HG03378 (cell line): ENCODE data around the gene MTSS2.

Source experiments
- ATAC-seq: cut with Tn5 transposase; IDR thresholded peaks from one replicate; pipeline ENCODE4 v1.9.1; 2021; ENCODE audit warnings: mild to moderate bottlenecking, moderate library complexity; ENCODE audit not compliant: unreplicated experiment

The MTSS2 gene

DNA sequence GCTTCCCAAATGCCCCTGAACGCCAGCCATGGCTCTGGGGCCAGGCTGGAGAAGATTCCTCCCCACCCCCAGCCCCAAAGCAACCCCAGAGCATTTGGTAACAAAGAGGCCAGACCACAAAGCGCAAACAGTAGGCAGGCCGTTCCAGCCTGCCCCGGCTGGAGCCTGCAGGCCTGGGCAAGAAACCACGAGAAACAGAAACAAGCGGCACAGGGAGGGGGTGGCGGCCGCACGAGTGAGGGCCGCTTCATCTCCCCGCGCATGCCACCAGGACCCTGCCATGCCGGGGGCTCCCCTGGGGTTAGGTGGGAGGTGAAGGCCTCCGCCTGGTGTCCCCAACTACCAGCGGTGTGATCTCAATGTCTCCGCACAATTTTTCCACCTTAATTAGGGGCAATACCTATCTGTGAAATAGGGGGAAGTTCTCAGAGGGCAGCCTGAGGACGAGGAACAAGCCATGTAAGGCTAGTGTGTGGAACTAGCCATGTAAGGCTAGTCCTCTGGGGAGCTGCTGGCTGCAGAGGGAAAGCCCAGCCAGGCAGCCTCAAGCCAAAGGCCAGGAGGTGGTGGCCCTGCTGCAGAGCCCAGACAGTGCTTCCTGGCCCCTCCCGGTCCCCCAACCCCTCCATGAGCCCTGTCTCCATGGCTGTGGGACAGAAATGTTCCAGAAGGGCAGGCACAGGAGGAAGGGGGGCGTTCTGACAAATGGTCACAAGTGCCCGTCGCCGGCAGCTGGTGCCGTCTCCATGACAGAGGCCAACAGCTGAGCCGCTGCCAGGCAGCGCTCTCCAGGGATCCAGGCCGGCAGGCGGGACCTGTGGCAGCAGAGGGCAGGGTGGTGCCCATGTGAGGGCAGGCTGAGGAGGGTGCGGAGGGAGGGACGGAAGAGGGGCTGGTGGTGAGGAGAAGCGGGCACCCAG lies 14.5 kb upstream of the MTSS2 start:
- no peak for ATAC-seq

- no peak for ATAC-seq
Observed at GRCh38 chr16:70699696-70700095, 13.8 kb upstream of the MTSS2 start.

- no peak for ATAC-seq
Observed at GRCh38 chr16:70698901-70699300, 13.0 kb upstream of the MTSS2 start.

DNA sequence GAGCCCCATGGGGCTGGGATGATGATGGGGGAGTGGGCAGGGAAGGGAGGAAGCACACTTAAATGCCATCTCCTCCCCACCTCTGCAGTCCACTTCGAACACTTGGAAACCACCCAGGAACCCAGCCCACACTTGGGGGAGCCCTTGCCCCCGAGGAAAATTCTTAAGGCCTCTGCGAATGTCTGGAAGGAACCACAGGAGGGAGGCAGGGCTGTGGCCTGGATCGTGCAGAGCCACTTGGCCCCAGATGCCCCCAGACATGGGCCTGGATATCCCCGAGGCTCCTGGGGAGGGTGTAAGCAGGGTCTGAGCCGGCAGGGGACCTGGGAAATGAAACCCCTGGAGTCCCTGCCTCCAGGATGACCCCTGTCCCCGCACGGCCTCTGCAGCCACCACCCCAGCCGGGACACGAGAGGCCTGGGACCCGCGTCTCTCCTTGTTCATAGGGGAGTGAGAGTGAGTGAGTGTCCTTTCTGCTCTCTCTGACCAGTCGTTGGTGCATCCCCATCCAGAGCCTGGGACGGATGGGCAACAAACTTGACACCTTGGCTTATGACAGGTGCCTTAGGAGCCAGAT lies 11.8 kb upstream of the MTSS2 start:
- no peak for ATAC-seq

- ATAC-seq: no peak
Observed at GRCh38 chr16:70696952-70697593, 11.2 kb upstream of the MTSS2 start.

DNA sequence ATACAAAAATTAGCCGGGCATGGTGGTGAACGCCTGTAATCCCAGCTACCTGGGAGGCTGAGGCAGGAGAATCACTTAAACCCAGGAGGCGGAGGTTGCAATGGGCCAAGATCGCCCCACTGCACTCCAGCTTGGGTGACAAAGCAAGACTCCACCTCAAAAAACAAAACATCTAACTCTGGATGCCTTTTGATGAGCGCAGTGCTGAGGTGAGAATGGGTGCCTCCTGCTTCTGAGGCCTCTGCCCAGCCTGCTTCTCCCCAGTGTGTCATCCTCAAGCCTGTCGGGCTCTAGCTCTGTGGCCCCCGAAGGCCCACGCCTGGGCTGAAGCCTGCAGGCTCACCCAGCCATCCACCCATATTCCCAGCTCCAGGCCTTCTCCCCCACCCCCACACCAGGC lies 10.5 kb upstream of the MTSS2 start:
- no peak for ATAC-seq

DNA sequence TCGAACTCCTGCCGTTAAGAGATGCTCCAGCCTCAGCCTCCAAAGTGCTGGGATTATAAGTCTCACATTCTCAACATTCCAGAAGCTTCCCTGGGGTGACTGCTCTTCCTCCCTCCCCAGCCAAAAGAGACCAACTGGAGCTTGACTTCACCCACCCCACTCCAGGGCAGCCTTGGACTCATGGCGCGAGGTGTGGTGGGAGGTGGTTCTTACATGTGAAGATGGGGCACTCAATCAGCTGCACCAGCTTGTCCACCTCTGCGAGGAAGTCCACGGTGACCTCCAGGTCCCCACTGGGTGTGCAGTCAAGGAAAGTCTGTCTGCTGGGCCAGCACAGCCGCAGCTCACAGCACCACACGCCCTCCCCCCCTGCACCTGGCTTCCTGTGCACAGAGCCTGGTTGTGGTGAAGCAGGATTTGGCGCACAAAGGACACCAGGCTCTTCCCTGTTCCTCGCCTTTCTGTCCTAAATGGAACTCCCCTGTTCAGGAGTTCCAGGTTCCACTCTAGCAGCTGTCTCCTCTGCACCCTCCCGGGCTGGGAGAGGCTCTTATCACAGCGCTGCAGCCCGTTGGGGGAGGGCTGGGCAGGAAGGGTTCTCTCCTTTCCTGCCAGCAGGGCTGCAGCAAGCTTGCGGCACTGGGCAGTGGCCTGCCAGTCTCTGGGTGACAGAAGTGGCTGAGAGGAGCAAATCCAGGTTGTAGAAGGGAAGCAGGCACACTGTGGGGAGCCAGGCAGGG lies 9.6 kb upstream of the MTSS2 start:
- no peak for ATAC-seq

- no peak for ATAC-seq
Observed at GRCh38 chr16:70694868-70695218, 9.0 kb upstream of the MTSS2 start.

DNA sequence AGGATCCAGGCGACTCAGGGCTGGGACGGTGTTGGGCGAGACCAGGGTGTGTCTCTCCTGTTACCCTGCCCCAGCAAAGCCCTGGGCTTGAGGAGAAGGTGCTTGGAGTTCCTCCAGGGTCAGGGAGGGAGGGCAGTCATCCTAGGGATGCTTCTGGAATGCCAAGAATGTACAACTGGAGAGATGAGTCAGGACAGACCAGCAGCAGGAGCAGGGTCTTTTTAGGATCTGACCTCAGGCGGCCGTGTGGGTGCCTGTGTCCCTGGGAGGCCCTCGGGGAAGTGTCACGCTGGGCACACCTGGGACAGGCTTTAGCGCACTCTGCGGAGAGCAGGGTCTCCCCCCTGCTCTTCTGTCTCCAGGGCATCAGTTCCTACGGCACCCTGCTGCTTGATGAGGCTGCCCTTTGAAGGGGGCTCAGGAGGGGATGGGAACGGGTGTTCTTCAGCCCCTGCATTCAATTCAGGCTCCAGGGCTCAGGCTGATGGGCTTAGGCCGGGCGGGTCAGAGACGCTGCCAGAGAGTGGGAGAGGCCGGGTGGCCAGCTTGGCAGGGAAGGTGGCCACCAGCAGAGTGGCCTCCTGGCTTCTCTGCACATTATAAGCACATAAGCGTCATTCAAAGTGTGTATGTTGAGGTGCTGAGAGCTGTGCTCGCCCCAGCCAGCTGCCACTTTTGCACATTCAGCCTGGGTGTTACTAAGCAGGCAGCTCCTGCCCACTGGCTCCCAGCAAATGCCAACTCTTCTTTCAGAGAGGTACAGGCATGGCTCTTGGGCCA lies 8.4 kb upstream of the MTSS2 start:
- no peak for ATAC-seq

DNA sequence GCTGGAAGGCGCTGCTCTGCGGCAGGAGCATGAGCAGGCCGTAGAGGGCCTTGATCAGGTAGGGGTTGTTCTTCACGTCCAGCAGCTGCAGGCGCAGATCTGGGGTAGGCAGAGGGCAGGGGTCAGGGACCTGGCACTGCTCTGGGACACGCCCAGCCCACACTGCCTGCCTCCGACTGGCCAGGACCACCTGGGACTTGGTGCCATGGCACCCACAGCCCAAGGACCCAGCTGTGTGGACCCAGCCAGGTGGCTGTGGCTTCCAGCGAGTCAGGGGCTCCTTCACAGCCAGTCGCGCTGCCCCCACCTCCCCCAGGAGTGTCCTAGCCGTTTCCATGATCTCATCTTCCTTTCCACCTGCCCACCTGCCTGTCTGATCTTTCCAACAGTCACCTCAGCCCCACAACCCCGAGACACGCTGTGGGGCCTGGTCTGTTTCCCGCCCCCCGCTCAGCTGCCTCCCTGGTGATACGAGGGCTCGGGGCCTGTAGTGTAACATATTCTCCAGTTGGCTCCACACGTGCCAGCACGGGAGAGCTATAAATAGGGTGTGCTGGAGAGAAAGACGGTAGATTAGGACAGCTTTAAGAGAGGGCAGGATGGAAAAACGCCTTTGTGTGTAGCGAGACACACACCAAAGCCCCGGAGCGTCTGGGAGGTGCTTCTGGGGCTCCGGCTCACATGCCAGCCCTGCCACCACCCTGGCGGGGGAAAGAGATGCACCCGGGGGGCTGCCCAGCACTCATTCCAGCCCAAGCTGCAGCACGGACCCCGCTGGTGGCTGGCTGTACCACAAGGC lies 7.2 kb upstream of the MTSS2 start:
- no peak for ATAC-seq

DNA sequence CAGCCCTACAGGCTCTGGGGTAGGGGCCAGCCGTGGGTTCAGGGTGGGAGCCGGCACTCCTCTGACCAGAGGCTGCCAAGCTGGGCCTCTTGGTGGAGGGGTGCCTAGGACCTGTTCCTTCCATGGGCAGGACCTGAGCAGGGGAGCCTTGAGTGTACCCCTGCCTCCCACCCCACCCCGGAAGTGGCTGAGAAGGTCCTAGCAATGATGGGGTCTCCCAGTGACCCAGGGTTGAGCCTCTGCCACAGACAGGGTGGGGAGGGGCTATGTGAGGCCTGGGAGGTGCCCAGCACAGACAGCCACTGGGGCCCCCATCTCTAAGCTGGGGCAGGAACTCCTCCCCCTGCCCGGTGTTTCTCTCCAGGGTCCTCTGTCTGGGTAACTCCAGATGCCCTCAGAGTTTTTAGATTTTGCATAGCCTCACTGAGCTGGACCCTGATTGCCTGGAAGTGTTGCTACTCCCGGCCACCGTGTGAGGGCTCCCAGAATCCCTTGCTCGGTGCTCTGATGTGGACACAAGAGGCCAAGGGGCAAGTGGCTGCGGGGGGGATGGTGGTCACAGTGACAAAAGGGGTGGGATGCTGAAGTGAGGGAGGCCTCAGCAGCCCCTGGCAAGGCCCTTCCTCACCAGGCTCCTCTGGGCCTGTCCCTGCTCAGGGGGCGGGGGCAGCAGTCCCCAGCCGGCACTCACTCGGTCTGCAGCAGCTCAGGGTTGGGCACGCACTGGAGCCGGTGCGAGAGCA lies 6.4 kb upstream of the MTSS2 start:
- ATAC-seq: no peak

GRCh38 chr16:70691223-70692129 lies 5.6 kb upstream of the MTSS2 start:
- ATAC-seq: no peak

- ATAC-seq: no peak
Observed at GRCh38 chr16:70689970-70690891, 4.4 kb upstream of the MTSS2 start.

DNA sequence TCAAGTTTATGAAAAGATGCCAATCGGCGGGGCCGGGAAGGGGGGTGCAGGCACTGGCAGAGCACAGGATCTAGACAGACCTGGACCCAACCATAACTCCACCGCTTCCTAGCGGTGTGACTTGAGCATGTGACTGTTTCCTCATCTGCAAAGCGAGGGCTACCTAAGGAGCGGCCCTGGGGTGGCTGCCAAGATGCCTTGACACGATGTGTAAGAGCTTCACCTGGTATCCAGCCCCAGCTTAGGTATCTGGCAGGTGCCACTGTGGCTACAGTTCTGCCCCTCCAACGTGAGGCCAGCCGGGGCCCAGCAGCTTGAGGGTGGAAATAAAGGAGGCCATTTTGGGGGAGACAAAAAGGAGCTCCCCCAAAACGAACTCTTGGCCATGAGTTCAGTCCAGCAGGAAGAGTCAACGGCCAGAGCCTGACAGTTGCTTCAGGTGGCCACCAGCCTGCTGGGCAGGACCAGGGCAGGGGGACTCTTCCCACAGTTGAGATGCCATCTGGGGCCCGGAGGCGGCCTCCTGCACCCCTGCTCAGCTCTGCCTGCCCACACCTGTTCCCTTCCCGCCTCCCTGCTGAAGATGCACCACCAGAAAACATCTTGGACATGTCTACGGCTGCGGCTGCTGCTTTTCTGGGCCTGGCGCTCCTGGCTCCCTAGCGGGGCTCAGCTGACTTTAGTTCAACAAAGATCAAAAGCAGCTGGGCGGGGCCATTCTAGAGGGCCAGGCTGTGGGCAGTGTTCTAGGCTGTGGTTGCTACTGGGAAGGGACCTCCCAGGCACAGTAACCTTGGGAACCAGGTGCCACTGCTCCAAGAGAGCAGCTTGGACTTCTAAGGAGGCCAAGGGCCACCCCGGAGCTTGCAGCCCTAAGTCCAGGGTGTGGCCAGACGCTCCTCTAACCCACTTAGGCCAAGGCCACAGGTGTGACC lies 3.4 kb upstream of the MTSS2 start:
- no peak for ATAC-seq

DNA sequence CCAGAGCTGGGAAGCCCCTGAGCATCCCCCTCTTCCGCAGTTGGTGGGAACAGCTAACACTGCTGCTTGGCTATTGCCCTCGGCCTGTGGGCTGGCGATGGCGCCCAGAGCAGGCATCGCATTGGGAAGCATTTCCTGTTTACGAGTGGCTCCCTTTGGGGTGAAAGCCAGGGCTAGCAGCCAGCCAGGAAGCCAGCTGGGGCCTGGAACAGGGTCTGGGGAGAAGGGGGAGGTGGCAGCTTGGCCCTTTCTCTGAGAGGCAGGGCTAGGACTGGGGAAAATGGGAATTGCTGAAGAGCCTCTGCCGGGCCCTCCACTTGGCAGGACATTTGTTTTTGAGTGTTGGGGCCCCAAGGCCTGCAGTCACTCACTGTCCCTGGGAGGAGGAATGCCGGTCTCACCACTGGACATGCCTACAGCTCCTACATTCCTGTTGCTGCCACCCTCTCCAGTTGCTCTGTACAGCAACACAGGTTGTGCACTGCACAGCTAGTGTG lies 2.4 kb upstream of the MTSS2 start:
- no peak for ATAC-seq
